Stimulated activated naive B cell treated with anti-CD40 and anti-IgM and Interleukin-4, amounts not matched to agents 10 μg/mL and 1 μg/mL and 100 μg/mL, for 72 hours (primary cell): Measurements from ENCODE around the gene RETN.

ENCODE experiments used
- ATAC-seq, 2 donors: fragments of 150-1000 bp; cut with Tn5 transposase; replicated peaks; 2 replicates each; pipeline ENCODE4 v1.10.0; 2021; ENCODE audit warnings: moderate library complexity in 1 of 2
- DNase-seq: peaks from one replicate; pipeline ENCODE4 v3.0.0; 2021
- H3K27ac Mint-ChIP-seq: one replicate; pipeline ENCODE4 v1.8.0; 2022; ENCODE audit warnings: mild to moderate bottlenecking, mixed read lengths
- H3K27me3 Mint-ChIP-seq, 2 donors: one replicate each; pipeline ENCODE4 v1.8.0; 2022; ENCODE audit warnings: mixed read lengths in 2 of 2
- H3K36me3 Mint-ChIP-seq, 2 donors: one replicate each; pipeline ENCODE4 v1.8.0; 2022; ENCODE audit warnings: mixed read lengths in 2 of 2, mild to moderate bottlenecking in 1 of 2
- H3K4me1 Mint-ChIP-seq, 2 donors: one replicate each; pipeline ENCODE4 v1.8.0; 2022; ENCODE audit warnings: mixed read lengths in 2 of 2, mild to moderate bottlenecking in 1 of 2
- H3K4me3 Mint-ChIP-seq, 2 donors: one replicate each; pipeline ENCODE4 v1.8.0; 2022; ENCODE audit warnings: mild to moderate bottlenecking in 2 of 2, mixed read lengths in 2 of 2, moderate library complexity in 1 of 2
- H3K9me3 Mint-ChIP-seq, 2 donors: one replicate each; pipeline ENCODE4 v1.8.0; 2022; ENCODE audit warnings: mixed read lengths in 2 of 2, mild to moderate bottlenecking in 1 of 2

The RETN gene

DNA sequence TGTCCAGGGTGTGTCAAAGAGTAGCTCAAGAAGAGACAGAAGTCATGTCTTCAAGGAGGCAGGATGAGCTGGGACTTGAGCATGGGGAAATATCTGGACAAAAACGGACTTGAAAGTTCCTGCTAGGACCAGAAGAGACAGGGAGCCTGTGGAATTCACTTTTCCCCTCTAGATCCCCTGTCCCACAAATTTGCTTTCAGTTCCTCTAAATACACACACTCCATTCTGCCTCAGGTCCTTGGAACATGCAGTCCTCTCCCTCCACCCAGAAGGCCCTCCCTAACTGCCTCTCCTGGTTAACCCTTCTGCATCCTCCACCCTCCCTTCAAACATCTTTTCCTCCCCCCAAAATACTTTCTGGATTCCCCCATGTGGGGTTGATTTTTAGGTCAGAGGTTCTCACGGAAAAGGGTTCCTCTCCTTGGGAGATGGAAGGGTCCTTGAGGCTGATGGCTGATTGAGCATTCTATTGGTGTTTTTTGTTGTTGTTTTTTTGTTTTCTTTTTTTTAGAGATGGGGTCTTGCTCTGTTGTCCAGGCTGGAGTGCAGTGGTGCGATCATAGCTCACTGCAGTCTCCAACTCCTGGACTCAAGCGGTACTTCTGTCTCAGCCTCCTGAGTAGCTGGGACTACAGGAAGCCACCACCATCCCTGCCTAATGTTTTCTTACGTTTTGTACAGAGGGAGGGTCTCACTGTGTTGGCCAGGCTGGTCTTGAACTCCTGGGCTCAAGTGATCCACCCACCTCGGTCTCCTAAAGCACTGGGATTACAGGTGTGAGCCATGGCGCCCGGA lies 6.9 kb upstream of the RETN start:
- DNase-seq (no peak), ATAC-seq (no peak)
- Mint-ChIP-seq H3K36me3 (no peaks in the 10 kb centered on the region), H3K27me3 (peaks cover 5 to 8% of the 10 kb centered on the region in 2 donors), H3K4me3 (no peak overlapping the region), H3K9me3 (no peaks in the 10 kb centered on the region), H3K27ac (no peak overlapping the region), H3K4me1 (peaks cover 3 to 15% of the 10 kb centered on the region in 2 donors)

DNA sequence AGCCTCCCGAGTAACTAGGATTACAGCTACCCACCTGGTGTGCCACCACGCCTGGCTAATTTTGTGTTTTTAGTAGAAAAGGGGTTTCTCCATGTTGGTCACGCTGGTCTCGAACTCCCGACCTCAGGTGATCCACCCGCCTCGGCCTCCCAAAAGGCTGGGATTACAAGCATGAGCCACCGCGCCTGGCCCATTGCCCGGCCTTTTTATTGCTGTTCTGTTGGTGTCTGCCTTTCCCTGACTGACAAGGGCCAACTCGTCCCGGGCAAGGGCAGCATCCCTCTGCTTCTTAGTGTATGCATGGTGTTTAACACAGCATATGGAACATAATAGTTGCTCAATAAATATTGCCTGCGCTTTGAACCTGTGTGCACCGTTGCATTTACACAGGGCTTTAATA lies 6.2 kb upstream of the RETN start:
- DNase-seq = no peak
- Mint-ChIP-seq H3K4me3 (no peak overlapping the region), H3K36me3 (no peaks in the 10 kb centered on the region), H3K27me3 (peaks cover 10 to 13% of the 10 kb centered on the region in 2 donors), H3K27ac (no peak overlapping the region), H3K4me1 (peaks cover 0 to 8% of the 10 kb centered on the region in 2 donors), H3K9me3 (no peaks in the 10 kb centered on the region)
- no peak for ATAC-seq

DNA sequence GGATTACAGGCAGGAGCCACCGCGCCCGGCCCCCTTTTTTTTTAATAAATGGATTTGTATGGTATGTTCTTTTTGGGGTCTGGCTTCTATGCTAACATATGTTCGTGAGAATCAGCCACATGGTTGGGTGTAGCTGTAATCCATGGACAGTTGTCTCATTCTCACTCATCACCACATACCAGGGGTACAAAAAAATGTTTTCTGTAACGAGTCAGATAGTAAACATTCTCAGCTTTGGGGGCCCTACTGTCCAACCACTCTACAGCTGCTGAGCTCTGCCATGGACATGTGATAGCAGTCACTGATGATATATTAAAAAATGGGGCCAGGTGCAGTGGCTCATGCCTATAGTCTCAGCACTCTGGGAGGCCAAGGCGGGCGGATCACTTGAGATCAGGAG lies 5.1 kb upstream of the RETN start:
- Mint-ChIP-seq H3K4me1 (no peaks in the 10 kb centered on the region), H3K4me3 (no peak overlapping the region), H3K27me3 (peaks cover 10 to 13% of the 10 kb centered on the region in 2 donors), H3K27ac (no peak overlapping the region), H3K36me3 (no peaks in the 10 kb centered on the region), H3K9me3 (no peaks in the 10 kb centered on the region)
- ATAC-seq (no peak), DNase-seq (no peak)

DNA sequence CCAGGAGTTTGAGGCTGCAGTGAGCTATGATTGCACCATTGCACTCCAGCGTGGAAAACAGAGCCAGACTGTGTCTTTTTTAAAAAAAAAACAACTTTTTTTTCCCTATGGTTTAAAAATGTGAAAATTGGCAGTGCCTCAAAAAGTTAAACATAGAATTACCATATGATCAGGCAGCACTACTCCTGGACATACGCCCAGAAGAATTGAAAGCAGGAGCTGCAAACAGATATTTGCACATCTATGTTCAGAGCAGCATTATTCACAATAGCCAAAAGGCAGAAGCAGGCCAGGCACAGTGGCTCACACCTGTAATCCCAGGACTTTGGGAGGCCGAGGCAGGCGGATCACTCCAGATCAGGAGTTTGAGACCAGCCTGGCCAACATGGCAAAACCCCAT lies 3.8 kb upstream of the RETN start:
- Mint-ChIP-seq H3K27me3 (peaks cover 19 to 23% of the 10 kb centered on the region in 2 donors), H3K27ac (no peak overlapping the region), H3K4me1 (peaks cover 2% of the 10 kb centered on the region in 2 donors), H3K4me3 (no peak overlapping the region), H3K36me3 (no peaks in the 10 kb centered on the region), H3K9me3 (no peaks in the 10 kb centered on the region)
- no peak for ATAC-seq
- DNase-seq = no peak

DNA sequence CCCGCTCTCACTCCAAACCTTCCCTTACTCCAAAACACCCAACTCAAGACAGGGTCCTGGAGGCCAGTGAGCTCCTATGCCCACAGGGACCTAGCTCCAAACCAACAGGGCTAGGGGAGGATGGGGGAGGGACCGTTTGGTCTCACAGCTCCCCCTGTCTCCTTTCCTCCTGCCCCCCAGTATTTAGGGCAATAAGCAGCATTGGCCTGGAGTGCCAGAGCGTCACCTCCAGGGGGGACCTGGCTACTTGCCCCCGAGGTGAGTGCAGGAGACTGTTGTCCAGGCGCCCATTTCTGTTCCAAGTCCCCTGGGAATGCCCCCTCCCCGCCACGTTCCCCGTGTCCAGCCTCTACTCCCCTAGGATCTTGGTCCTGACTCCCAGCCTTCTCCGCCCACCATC lies 792 bp downstream of the RETN start:
- Mint-ChIP-seq H3K27me3 (peaks cover 51 to 60% of the 10 kb centered on the region in 2 donors), H3K4me3 (no peak overlapping the region), H3K36me3 (peaks cover 0 to 3% of the 10 kb centered on the region in 2 donors), H3K27ac (no peak overlapping the region), H3K9me3 (peaks cover 0 to 2% of the 10 kb centered on the region in 2 donors), H3K4me1 (peaks cover 9 to 12% of the 10 kb centered on the region in 2 donors)
- no peak for ATAC-seq
- DNase-seq = no peak

DNA sequence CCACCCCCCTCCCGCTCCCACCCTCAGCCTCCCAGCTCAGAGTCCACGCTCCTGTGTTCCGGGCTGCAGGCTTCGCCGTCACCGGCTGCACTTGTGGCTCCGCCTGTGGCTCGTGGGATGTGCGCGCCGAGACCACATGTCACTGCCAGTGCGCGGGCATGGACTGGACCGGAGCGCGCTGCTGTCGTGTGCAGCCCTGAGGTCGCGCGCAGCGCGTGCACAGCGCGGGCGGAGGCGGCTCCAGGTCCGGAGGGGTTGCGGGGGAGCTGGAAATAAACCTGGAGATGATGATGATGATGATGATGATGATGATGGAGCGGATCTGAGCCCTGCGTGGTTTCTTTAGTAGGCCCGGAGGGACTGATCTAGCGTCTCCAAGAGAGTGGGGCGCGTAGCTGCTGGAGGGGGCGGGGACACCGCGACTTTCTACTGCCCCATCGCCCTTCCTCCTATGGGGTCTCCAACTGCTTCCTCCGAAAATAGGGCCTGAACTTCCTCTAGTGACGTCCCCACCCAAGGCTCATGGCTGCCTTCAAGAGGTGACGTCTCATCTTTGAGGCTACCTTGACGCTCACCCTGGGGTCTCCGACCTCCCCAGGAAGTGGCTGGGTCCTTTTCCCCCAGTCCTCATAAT lies 1.4 kb downstream of the RETN start:
- Mint-ChIP-seq H3K36me3 (peaks cover 0 to 3% of the 10 kb centered on the region in 2 donors), H3K27me3 (peaks cover 51 to 61% of the 10 kb centered on the region in 2 donors), H3K4me3 (peak overlapping the region; percentile 71 to 80), H3K9me3 (peaks cover 0 to 2% of the 10 kb centered on the region in 2 donors), H3K4me1 (peaks cover 9 to 12% of the 10 kb centered on the region in 2 donors), H3K27ac (peak overlapping the region; percentile 47)
- DNase-seq (no peak), ATAC-seq (peak; percentile 71 to 72)

DNA sequence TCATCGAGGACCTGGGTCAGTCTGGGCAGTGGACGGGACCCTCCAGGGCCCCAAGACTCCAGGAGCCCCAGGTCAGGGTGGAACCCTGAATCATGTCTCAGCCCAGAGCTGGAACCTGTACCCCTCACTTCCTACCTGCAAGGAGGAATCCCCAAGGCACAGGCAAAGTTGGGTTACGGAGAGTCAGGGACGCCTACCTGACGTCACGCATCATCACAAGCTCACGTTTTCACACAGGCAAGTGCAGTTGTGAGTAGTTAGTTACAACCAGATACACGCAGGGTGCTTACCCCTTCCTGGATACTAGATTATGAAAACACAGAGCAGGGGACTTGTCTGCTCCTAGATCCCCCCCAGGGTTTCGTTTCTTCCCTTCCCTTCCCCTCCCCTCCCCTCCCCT lies 1.9 kb downstream of the RETN start:
- Mint-ChIP-seq H3K4me1 (peaks cover 11 to 14% of the 10 kb centered on the region in 2 donors), H3K4me3 (peak overlapping the region; percentile 71 to 80), H3K27me3 (peaks cover 53 to 61% of the 10 kb centered on the region in 2 donors), H3K36me3 (peaks cover 0 to 3% of the 10 kb centered on the region in 2 donors), H3K9me3 (peaks cover 0 to 2% of the 10 kb centered on the region in 2 donors), H3K27ac (no peak overlapping the region)
- ATAC-seq = peak in 1 of 2 donors; percentile 26
- no peak for DNase-seq

DNA sequence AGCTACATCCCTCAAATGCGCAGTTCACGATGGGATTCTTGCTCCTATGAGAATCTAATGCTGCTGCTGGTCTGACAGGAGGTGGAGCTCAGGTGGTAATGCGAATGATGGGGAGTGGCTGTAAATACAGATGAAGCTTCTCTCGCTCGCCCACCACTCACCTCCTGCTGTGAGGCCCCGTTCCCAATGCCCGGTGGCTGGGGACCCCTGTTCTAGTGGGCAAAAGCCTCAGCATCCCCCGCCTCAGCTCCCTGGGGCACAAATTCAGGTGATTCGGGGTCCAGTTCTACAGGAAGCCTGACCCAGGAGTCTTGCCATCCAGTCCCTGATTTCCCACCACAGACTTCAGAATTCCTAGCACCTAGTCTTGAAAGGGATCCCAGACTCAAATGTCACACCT lies 3.7 kb downstream of the RETN start:
- Mint-ChIP-seq H3K9me3 (peaks cover 0 to 2% of the 10 kb centered on the region in 2 donors), H3K27ac (no peak overlapping the region), H3K4me3 (no peak overlapping the region), H3K36me3 (peaks cover 0 to 3% of the 10 kb centered on the region in 2 donors), H3K27me3 (peaks cover 52 to 58% of the 10 kb centered on the region in 2 donors), H3K4me1 (peaks cover 25 to 28% of the 10 kb centered on the region in 2 donors)
- ATAC-seq (no peak), DNase-seq (no peak)

DNA sequence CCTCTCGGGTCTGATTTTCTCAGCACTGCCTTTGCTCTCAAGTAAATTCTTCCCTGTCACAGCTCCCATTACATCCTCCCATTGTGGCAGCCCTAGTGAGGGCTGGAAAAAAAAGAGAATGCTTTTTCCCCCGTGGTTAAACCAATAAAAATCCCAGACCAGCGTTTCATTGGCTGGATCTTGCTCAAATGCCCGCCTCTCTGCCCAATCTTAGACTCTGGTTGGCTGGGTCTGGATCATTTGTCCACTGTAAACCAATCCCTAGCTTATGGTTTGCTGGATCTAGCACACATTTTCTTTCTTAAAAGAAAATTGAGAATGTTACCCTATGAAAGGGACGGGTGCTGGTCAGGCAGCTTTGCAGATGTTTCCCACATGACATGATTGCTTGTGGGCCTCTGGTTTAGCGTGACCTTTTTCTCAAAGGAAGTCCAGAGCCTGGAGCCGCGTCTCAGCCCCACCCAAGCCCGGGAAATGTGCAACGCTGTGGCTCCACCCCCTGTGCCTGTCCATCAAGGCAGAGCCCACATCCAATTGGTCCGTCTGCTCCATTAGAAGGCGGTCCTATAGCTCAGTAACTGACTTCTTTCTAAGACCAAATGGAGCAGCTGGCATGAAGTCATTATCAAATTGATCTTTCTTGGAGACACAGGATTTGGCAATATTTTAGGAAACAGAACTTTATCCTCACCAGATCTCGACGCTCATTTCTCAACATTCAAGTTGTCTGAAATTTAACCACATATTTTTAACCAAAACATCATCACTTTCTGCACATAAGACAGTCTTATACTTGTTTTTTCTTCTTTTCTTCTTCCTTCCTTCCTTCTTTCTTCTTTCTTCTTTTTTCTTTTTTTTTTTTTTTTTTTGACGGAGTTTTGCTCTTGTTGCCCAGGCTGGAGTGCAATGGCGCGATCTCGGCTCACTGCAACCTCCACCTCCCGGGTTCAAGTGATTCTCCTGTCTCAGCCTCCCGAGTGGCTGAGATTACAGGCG lies 5.5 kb downstream of the RETN start:
- ATAC-seq (peak in 1 of 2 donors; percentile 28), DNase-seq (no peak)
- H3K36me3 Mint-ChIP-seq = peaks cover 0 to 3% of the 10 kb centered on the region in 2 donors
- H3K27me3 Mint-ChIP-seq = peaks cover 54 to 57% of the 10 kb centered on the region in 2 donors
- H3K4me1 Mint-ChIP-seq = peaks cover 37 to 44% of the 10 kb centered on the region in 2 donors
- H3K27ac Mint-ChIP-seq = peak overlapping the region; percentile 14
- H3K9me3 Mint-ChIP-seq = peaks cover 0 to 2% of the 10 kb centered on the region in 2 donors
- H3K4me3 Mint-ChIP-seq = no peak overlapping the region

DNA sequence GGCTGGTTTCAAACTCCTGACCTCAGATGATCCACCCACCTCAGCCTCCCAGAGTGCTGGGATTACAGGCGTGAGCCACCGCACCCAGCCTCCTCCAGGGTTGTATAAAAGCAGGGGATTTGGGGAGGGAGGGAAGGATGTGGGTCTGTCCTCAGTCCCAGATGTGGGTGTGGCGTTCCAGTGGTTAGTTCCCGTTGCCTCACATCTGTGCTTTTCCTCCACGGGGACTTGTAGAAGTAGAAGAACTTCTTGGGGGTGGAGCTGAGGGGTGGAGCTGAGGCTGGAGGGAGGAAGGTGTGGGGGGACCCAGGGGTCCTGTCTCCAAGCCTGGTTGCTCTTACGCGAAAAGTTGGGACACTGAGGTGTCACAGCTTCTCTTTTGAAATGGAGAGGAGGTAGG lies 7.5 kb downstream of the RETN start:
- Mint-ChIP-seq H3K4me3 (peak overlapping the region; percentile 51 to 62), H3K36me3 (peaks cover 3 to 4% of the 10 kb centered on the region in 2 donors), H3K4me1 (peaks cover 38 to 51% of the 10 kb centered on the region in 2 donors), H3K9me3 (peaks cover 0 to 2% of the 10 kb centered on the region in 2 donors), H3K27me3 (peaks cover 39 to 41% of the 10 kb centered on the region in 2 donors), H3K27ac (peak overlapping the region; percentile 42)
- ATAC-seq (no peak), DNase-seq (no peak)

DNA sequence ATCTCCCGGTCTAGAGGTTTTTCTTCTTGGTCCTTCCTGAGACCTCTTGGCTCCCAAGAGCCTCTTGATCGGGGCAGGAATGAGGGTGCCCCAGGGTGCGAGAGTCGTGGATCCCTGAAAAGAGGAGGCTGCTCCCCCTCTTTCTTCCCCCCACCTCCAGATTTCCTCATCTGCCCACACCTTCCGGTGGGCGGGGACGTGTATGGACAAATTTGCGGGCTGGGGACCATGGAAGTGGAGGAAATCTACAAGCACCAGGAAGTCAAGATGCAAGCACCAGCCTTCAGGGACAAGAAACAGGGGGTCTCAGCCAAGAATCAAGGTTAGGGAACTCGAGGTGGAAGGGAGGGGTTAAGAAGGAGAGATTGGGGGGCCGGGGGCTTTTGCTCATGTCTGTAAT lies 8.0 kb downstream of the RETN start, which contains the start of gene MCEMP1:
Gene MCEMP1 (plus strand): TSS at position 237 of the 400 bp plus-strand sequence. CDS start 31 bp downstream, at position 268.
- Mint-ChIP-seq H3K4me1 (peaks cover 41 to 56% of the 10 kb centered on the region in 2 donors), H3K27ac (peak within 1 kb of the TSS; percentile 42), H3K36me3 (peaks cover 7 to 8% of the 10 kb centered on the region in 2 donors), H3K4me3 (peak within 1 kb of the TSS; percentile 51 to 62), H3K9me3 (peaks cover 0 to 2% of the 10 kb centered on the region in 2 donors), H3K27me3 (peaks cover 36 to 38% of the 10 kb centered on the region in 2 donors)
- ATAC-seq (no peak), DNase-seq (no peak)

DNA sequence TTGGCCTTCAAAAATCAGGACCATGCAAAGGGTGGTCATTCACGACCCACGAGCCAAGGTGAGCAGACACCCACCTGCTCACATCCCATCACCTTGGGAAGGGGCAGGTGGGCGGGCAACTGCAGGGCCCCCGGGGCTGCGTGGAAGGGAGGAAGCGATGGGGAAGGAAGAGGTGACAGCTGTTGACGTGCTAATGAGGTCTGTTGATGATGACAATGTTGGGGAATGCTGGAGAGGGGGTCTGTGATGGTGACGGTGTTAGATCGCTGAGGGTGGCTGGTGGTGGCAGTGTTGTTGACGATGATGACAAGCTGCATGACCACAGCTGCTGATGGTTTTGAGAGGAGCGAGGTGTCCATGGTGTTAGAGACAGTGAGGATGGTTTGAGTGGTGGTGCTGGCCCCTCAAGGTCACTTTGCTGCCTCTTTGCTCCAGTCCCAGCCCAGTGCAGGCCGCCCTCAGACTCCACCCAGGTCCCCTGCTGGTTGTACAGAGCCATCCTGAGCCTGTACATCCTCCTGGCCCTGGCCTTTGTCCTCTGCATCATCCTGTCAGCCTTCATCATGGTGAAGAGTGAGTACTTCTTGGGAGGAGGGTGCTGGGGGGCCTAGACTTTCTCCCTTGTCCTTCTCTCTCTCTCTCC lies 8.9 kb downstream of the RETN start:
- ATAC-seq (no peak), DNase-seq (no peak)
- H3K27ac Mint-ChIP-seq = peak overlapping the region; percentile 53
- H3K4me3 Mint-ChIP-seq = no peak overlapping the region
- H3K9me3 Mint-ChIP-seq = peaks cover 0 to 2% of the 10 kb centered on the region in 2 donors
- peaks cover 12 to 14% of the 10 kb centered on the region in 2 donors for H3K36me3 Mint-ChIP-seq
- H3K27me3 Mint-ChIP-seq = peaks cover 30 to 32% of the 10 kb centered on the region in 2 donors
- H3K4me1 Mint-ChIP-seq = peaks cover 45 to 65% of the 10 kb centered on the region in 2 donors
